CD4-positive, alpha-beta T cell treated with Interferon alpha-2 for 1 hour (primary cell): ENCODE results near the gene TMEM38A.

Source experiments
- DNase-seq, 2 donors: peaks; one replicate each; pipeline ENCODE4 v3.0.0-alpha.2; 2020 to 2022

TMEM38A gene, protein sequence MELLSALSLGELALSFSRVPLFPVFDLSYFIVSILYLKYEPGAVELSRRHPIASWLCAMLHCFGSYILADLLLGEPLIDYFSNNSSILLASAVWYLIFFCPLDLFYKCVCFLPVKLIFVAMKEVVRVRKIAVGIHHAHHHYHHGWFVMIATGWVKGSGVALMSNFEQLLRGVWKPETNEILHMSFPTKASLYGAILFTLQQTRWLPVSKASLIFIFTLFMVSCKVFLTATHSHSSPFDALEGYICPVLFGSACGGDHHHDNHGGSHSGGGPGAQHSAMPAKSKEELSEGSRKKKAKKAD

DNA sequence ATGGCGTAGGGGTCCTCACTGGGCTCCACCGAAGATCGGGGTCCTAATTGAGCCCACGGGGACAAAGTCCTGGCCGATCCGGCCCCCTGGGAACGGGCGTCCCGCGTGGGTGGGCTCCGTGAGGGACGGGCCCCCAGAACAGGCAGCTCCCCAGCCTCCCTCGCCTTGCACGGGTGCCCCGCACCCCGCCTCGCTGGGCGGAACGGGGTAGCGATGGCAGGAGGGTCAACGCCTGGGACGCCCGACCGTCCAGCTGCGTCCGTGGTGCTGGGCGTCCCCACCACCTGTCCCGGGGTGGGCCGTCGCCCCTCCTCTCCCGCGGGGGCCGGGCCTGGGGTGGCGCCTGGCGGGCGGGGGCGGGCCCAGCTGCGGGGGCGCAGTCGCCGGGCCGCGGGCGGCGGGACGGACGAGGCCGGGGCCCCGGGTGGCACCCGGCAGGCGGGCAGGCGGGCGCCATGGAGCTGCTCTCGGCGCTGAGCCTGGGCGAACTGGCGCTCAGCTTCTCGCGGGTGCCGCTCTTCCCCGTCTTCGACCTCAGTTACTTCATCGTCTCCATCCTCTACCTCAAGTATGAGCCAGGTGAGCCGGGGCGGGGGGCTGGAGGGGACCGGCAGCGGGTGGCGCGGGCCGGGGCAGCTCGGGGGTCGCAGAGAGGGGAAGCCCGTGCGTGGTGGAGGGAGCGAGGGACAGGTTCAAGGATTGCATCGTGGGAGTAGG lies at the start of gene TMEM38A:
Gene TMEM38A (plus strand): TSS at position 377 of the 717 bp plus-strand sequence. CDS start 79 bp downstream, at position 456.
- DNase-seq: peak; percentile 5 to 58

- DNase-seq: no peak
These were observed 48.3 kb upstream of the TMEM38A start for GRCh38 chr19:16612636-16613035.

DNA sequence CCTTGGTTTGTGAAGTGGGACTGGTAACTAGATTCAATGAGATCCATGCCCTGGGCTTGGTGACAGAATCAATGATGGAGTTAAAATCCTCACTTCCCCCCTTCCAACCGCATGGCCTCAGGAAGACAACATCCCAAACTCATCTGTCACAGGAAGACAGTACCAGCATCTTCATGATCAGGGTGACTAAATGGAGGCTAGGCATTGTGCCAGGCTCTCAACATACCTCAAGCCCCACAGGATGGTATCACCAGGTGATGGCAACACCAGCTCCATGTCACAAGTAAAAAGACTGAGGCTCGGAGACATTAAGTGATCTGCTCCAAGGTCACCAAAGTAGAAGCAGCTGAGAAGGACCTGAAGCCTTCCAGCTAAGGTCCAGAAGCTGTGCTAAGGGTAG lies 47.1 kb upstream of the TMEM38A start:
- DNase-seq: no peak

DNA sequence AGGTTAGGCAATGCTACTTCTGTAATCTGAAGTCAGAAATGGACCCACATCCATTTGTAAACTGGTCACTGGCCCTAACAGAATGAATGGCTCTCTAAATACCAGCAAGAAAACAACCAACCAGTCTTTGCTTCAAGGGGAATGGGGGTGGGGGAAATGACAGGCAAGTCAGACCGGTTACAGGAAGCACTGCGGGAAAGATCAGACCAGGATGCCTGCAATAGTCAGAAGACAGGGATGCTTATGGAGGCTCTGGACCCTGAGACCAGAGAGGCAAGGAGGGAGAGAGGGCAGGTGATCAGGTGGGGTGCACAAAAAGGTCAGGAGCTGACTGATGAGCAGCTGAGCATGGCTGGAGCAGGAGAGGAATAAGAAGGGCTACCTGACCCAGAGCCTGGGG lies 46.0 kb upstream of the TMEM38A start:
- DNase-seq: no peak

GRCh38 chr19:16615808-16616207 lies 45.1 kb upstream of the TMEM38A start:
- no peak for DNase-seq

- no peak for DNase-seq
These were observed 42.7 kb upstream of the TMEM38A start for GRCh38 chr19:16618248-16618647.

DNA sequence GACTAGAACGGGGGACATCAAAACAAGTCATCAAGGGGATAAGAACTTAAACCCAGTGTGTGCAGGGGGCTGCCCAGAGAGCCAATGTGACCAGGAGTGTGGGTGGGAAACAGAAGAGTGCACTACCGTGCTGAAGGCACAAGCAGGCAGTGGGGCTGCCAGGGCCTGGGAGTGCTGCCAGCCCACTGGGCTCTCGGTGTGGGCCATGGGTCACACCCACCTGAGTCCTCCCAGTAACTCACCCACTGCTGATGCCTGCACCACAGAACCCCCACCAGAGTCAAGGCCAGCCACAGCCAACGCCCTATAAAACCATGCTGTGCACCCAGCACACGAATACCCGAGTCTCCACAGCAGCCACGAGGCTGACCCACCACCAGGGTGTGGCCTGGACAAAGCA lies 41.5 kb upstream of the TMEM38A start:
- no peak for DNase-seq

DNA sequence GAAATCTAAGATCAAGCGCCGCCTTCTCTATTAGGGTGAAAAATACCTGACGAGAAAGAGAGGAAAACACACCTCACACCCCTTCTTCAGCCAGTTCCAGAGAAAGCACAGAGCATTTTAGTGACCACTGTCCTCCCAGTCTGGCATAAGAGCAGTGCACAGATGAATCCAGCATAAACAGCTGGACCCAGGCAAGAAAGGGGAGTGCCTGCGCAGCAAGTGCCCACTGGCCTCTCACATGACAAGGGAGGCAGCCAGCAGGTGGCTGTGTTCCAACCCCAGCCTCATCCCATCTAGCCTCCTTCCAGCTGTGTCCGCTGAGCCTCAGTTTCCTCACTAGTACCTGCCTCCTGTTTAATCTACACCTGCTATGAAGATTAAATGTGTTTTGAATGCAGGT lies 40.9 kb upstream of the TMEM38A start:
- no peak for DNase-seq

- no peak for DNase-seq
These were observed 40.4 kb upstream of the TMEM38A start for GRCh38 chr19:16620584-16620983.

GRCh38 chr19:16621165-16621800 lies 39.7 kb upstream of the TMEM38A start:
- DNase-seq: no peak

- no peak for DNase-seq
These were observed 37.9 kb upstream of the TMEM38A start for GRCh38 chr19:16623066-16623465.

GRCh38 chr19:16623576-16623975 lies 37.4 kb upstream of the TMEM38A start:
- peak in 1 of 2 donors; percentile 17 for DNase-seq

DNA sequence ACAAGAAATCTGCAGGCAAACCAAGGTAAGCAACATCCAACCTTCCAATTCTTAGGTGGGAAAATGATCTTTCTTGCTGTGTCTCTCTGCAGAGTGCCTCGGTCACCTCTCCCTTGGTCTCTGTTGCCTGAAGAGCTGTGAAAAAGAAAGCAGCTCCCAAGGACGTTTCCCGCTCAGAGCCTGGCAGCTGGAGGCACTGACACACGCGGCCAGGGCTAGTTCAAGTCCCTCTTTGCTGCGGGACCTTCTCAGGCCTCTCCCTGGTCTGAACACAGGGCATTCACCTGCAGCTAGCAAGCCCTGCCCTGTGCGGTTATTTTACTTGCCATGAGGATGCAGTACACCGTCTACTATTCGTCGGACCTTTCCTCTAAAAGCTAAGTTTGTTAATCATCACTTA lies 36.7 kb upstream of the TMEM38A start:
- no peak for DNase-seq

GRCh38 chr19:16625163-16625958 lies 35.6 kb upstream of the TMEM38A start:
- DNase-seq: no peak

GRCh38 chr19:16626796-16627192 lies 34.1 kb upstream of the TMEM38A start:
- DNase-seq: peak in 1 of 2 donors; percentile 19

GRCh38 chr19:16627193-16627927 lies 33.6 kb upstream of the TMEM38A start:
- DNase-seq: peak in 1 of 2 donors; percentile 15

DNA sequence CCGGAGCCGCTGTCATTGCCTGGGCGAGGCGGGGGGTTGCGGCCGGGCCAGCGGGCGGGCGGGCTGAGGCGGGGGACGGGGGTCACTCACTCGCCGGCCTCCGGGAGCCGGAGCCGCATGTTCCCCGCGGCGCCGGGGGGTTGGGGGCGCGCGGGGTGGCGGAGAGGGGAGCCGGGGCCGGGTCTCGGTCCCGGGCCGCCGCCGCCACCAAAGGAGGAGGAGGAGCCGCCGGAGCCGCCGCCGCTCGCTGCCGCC lies 33.1 kb upstream of the TMEM38A start:
- no peak for DNase-seq

DNA sequence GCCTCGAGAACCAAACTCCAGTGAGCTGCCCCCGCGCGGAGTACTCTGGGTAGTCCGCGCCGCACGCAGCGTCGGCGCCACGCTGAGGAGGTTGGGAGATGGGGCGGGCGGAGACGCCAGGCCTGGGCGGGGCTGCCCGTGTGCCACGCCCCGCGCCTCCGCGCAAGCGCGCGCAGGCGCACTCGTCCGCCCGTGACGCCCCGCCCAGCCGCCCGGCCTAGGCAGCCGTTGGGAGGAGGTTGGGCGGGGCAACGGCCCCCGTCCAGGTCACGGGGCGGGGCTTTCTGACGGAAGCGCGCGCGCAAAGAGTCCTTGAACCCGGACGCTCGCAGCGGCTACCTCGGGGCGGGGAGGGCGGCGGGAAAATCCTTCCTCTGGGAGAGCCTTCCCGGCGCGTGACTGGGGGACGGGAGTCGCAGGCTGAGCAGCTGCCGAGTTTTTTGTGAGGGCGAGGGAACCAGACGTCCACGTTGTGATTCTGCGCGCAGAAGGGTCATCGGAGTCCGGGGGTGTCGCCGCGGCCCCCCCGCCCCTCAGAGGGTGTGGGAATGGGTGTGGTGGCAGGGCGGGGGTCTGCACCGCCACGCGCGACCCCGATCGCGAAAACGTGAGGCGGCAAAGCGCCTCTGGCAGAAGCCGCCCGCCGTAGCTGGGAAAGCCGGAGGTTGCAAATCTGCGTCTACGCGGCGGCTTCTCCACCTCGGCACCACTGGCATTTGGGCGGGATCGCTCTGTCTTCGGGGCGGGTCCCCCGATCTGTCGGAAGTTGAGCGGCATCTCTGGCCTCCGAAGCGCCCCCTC lies 32.6 kb upstream of the TMEM38A start, which contains the start of gene MED26:
Gene MED26 (minus strand): TSS at position 22 of the 801 bp plus-strand sequence. CDS start 261 bp downstream, outside the sequence.
- peak; percentile 91 to 96 for DNase-seq

DNA sequence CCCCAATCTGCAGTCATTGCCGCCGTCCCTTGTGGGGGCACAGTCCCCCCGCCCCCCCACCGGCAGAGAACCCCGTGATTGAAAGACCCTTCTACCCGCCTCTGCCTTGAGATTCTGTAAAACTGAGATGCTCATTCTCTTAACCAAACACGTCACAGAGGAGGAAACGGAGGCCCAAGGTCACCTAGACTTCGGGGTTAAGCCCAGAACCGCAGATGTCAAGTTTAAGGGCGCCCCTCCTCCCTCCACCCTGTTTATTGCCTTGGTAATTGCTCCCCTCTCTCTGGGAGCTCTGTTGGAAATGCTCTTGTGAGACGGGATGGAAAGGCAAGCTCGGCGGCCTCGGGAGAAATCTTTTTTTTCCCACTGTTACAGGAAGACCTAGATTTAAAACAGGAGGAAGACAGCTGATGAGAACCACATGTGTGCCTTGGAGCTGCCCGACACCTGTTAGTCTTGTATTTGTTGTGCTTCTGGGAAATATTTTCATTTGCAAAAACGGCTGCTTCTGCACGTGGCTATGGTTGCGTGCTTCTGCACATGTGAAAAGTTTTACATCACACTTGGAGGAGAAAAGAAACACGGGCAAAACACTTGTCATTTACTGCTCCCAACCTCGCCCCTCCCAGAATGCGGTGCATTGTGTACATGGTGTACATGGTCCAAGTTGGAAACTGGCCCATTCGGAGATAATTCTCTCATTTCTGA lies 31.8 kb upstream of the TMEM38A start:
- peak in 1 of 2 donors; percentile 27 for DNase-seq

DNA sequence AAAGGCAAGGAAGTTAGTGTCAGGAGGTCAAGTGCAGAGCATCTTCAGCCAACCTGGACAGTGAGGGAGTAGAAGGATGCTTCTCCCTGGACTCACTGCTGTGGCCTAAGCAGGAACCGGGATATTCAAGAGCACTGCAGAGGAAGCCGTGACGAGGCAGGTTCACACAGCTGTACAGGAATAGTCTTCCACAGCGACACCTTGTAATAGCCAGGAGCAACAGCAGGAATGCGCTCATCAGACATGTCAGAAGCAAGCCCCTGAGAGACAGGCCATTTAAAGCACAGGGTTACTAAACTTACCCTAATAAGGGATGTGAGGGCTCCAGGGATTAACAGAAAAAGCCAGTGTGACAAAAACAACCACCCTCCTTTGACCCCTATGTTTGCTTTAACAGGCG lies 29.5 kb upstream of the TMEM38A start:
- no peak for DNase-seq

- DNase-seq: no peak
These were observed 23.4 kb upstream of the TMEM38A start for GRCh38 chr19:16637535-16637934.
